ENCODE data around the gene PML. TPM values are rescaled to one million over a fixed set of nuclear protein-coding genes. Genes with fewer than 3 reads are reported as not detected.

The PML gene
- total RNA-seq, 1 experiment from 2014 or later: 67.2 TPM

DNA sequence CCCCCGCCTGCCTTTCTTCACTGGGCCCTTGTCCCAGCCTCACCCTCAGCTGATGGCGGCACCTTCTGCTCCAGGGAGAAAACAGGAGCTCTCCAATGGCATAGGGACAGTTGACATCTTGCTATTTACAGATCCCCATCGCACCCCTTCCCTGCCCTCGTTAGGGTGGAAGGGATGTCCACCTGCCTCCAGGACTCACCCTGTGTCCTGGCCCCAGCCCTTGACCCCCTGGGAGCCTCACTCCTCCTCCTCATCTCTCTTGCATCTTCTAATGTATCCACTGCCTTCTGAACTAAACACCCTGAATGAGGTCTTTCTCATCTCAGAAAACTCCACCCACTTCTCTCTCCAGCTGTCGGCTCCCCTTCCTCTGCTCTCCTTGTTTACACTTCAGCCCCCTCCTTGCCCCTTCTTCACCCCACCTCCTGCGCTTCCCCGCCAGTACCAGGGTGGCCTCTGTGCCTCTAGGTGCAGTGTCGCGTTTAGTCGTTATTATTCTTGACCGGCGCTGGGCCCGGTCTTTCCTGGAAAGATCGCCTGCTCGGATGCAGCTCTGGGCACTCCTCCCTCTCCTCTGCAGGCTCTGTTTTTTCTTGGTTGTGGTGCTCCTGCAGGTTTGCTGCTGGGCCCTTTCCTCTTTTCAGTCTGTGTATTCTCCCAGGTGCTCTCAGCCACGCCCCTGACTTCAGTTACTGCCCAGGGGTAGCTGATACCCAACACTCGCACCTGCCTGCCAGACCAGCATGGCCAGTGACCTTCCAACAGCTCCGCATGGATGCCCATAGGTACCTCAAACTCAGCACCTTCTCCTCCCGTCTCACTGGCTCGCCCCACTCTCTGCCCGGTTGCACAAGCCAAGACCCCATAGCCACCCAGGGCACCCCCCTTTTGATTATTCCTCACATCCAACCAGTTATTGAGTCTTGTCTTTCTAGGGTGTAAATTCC lies 42.9 kb downstream of the PML start:
- Histone ChIP-seq H3K4me2 (no peak overlapping the region), H3K27me3 (ENCODE audit: insufficient read depth, low read depth) (no peaks in the 10 kb centered on the region), H3F3A (ENCODE audit: insufficient read depth, low read depth) (no peaks in the 10 kb centered on the region), H3K79me2 (ENCODE audit: low read depth) (no peaks in the 10 kb centered on the region), H2AFZ (no peak overlapping the region), H3K4me1 (replicated peaks; ENCODE audit: insufficient read depth) (peaks cover 7% of the 10 kb centered on the region; the same call in 1 of the 2 replicates), H3K36me3 (ENCODE audit: low read depth) (no peaks in the 10 kb centered on the region), H3K9me2 (ENCODE audit: insufficient read depth) (no peaks in the 10 kb centered on the region), H3K9me3 (ENCODE audit: insufficient read depth, low read depth) (no peaks in the 10 kb centered on the region), H3K27ac (no peak overlapping the region), H3K4me3 (no peak overlapping the region), H4K20me1 (ENCODE audit: insufficient read depth) (no peaks in the 10 kb centered on the region)
- intact Hi-C loops (cut with micrococcal nuclease; ENCODE audit: unreplicated experiment): loop anchor here (10.0 kb wide), 1 partner anchor 63 kb away; no protein-coding TSS in a partner anchor
- ChIA-PET CTCF (interaction anchor here (0.6 to 1.3 kb wide), 3 partner anchors 16 to 856 kb away, joined by 4 to 8 read pairs (median 5); no protein-coding TSS in a partner anchor), POLR2A (ENCODE audit: unreplicated experiment) (no interaction called here)
- no peak for DNase-seq
- TF ChIP-seq EZH2 (IDR thresholded peaks at IDR 0.05; ENCODE audit: low read depth): no peak
- TF ChIP-seq CTCF (conservative IDR thresholded peaks at IDR 0.05): no peak
- no TSS peak for BruUV-seq (replicated peaks)

DNA sequence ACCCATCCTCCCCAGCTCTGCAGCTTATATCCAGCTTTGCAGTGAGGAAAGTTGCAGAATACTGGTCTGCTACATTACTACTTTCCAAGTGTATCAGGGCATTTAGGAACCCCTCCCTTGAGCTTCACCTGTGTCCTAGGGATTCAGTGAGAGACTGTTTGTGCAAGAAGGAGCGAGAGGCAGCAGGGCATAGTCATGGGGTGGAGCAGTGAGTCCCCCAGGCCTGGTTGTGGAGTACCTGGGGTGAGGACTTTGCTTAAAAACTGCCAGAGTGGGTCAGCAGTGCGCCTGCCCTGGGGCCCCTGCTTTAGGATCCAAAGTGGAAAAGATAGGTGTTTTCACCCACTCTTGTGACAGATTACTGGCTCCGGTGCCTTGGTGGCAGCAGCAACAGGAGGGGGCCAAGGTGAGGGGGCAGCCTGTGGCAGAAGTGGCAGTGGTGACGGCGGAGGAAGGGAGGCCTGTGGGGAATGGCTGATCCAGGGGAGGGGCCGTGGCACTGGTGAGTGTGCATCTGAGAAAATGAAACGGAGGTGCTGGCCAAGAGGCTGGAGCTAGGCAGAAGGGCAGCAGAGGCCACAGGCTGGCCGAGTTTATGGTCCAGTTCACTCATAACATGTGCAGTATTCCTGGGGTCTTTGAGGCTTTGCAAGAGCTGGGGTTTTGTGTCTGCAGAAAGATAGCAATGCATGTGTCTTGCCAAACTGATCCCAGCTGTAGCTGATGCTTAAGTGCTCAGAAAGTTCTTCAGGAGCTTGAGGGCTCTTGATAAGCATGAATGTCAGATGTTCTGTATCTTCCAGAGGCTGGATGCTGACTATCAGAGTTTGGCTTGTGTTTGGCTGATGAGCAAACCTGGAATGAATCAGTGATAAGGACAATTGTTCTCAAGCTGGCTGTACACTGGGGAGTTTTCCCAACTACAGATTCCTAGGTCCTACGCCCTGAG lies 44.5 kb downstream of the PML start:
- H3K4me1 ChIP-seq (replicated peaks; ENCODE audit: insufficient read depth): peaks cover 7% of the 10 kb centered on the region; the same call in 1 of the 2 replicates
- H2AFZ ChIP-seq: no peak overlapping the region
- POLR2A ChIA-PET (ENCODE audit: unreplicated experiment): no interaction called here
- H3K36me3 ChIP-seq (ENCODE audit: low read depth): no peaks in the 10 kb centered on the region
- H3K4me2 ChIP-seq: no peak overlapping the region
- no peak overlapping the region for H3K4me3 ChIP-seq
- no peaks in the 10 kb centered on the region for H3K79me2 ChIP-seq (ENCODE audit: low read depth)
- no peaks in the 10 kb centered on the region for H4K20me1 ChIP-seq (ENCODE audit: insufficient read depth)
- H3K27me3 ChIP-seq (ENCODE audit: insufficient read depth, low read depth): no peaks in the 10 kb centered on the region
- no peak for TF ChIP-seq EZH2 (IDR thresholded peaks at IDR 0.05; ENCODE audit: low read depth)
- TF ChIP-seq CTCF (conservative IDR thresholded peaks at IDR 0.05): no peak
- no TSS peak for BruUV-seq (replicated peaks)
- intact Hi-C loops (cut with micrococcal nuclease; ENCODE audit: unreplicated experiment): loop anchor here (10.0 kb wide), 1 partner anchor 64 kb away; no protein-coding TSS in a partner anchor
- no peaks in the 10 kb centered on the region for H3F3A ChIP-seq (ENCODE audit: insufficient read depth, low read depth)
- H3K9me2 ChIP-seq (ENCODE audit: insufficient read depth): no peaks in the 10 kb centered on the region
- CTCF ChIA-PET: no interaction called here
- H3K9me3 ChIP-seq (ENCODE audit: insufficient read depth, low read depth): no peaks in the 10 kb centered on the region
- no peak overlapping the region for H3K27ac ChIP-seq
- DNase-seq: no peak

GRCh38 chr15:74039656-74040010 lies 45.1 kb downstream of the PML start:
- no peaks in the 10 kb centered on the region for H3F3A ChIP-seq (ENCODE audit: insufficient read depth, low read depth)
- ChIA-PET CTCF (no interaction called here), POLR2A (ENCODE audit: unreplicated experiment) (interaction anchor here (0.5 kb wide), 1 partner anchor 346 kb away, joined by 13 read pairs; no protein-coding TSS in a partner anchor)
- TF ChIP-seq EZH2 (IDR thresholded peaks at IDR 0.05; ENCODE audit: low read depth) (no peak), CTCF (conservative IDR thresholded peaks at IDR 0.05) (no peak)
- intact Hi-C loops (cut with micrococcal nuclease; ENCODE audit: unreplicated experiment): loop anchor here (10.0 kb wide), 1 partner anchor 65 kb away; no protein-coding TSS in a partner anchor
- no peaks in the 10 kb centered on the region for H3K36me3 ChIP-seq (ENCODE audit: low read depth)
- H3K4me1 ChIP-seq (replicated peaks; ENCODE audit: insufficient read depth): peaks cover 7% of the 10 kb centered on the region; the same call in 1 of the 2 replicates
- DNase-seq: no peak
- no peak overlapping the region for H2AFZ ChIP-seq
- no peaks in the 10 kb centered on the region for H4K20me1 ChIP-seq (ENCODE audit: insufficient read depth)
- H3K9me2 ChIP-seq (ENCODE audit: insufficient read depth): no peaks in the 10 kb centered on the region
- no peak overlapping the region for H3K27ac ChIP-seq
- no peaks in the 10 kb centered on the region for H3K79me2 ChIP-seq (ENCODE audit: low read depth)
- no peaks in the 10 kb centered on the region for H3K9me3 ChIP-seq (ENCODE audit: insufficient read depth, low read depth)
- no peak overlapping the region for H3K4me2 ChIP-seq
- no TSS peak for BruUV-seq (replicated peaks)
- H3K27me3 ChIP-seq (ENCODE audit: insufficient read depth, low read depth): no peaks in the 10 kb centered on the region
- H3K4me3 ChIP-seq: no peak overlapping the region

Measured in PC-9 (cell line).